ENCODE measurements around the gene ALX3. TPM values are rescaled to one million over a fixed set of nuclear protein-coding genes. Genes with fewer than 3 reads are reported as not detected.
A peak's percentile ranks its signal among the peaks of the same experiment; 100 is the strongest.

Gene ALX3
- total RNA-seq, 2 donors from 2014 or later: not detected

GRCh38 chr1:110057963-110058518 lies 12.4 kb downstream of the ALX3 start:
- Mint-ChIP-seq H3K9me3 (no peaks in the 10 kb centered on the region), H3K36me3 (ENCODE audit: insufficient read depth in 2 of 2) (peaks cover 1 to 15% of the 10 kb centered on the region in 2 donors), H3K27me3 (ENCODE audit: low read depth) (no peaks in the 10 kb centered on the region), H3K27ac (no peak overlapping the region), H3K4me1 (ENCODE audit: low read depth) (peaks cover 5% of the 10 kb centered on the region), H3K4me3 (no peak overlapping the region)
- ATAC-seq (replicated peaks in 1 of 2) (no peak), DNase-seq (no peak)

GRCh38 chr1:110056776-110057175 lies 13.7 kb downstream of the ALX3 start:
- peak overlapping the region; percentile 29 for H3K27ac Mint-ChIP-seq
- H3K9me3 Mint-ChIP-seq: no peaks in the 10 kb centered on the region
- H3K36me3 Mint-ChIP-seq (ENCODE audit: insufficient read depth in 2 of 2): peaks cover 4 to 22% of the 10 kb centered on the region in 2 donors
- DNase-seq (no peak), ATAC-seq (replicated peaks in 1 of 2) (peak in 1 of 2 donors; percentile 24)
- peaks cover 5% of the 10 kb centered on the region for H3K4me1 Mint-ChIP-seq (ENCODE audit: low read depth)
- H3K4me3 Mint-ChIP-seq: no peak overlapping the region
- H3K27me3 Mint-ChIP-seq (ENCODE audit: low read depth): no peaks in the 10 kb centered on the region

- Mint-ChIP-seq H3K36me3 (ENCODE audit: insufficient read depth in 2 of 2) (peaks cover 4 to 22% of the 10 kb centered on the region in 2 donors), H3K4me3 (no peak overlapping the region), H3K27me3 (ENCODE audit: low read depth) (no peaks in the 10 kb centered on the region), H3K9me3 (no peaks in the 10 kb centered on the region), H3K27ac (no peak overlapping the region), H3K4me1 (ENCODE audit: low read depth) (peaks cover 5% of the 10 kb centered on the region)
- no peak for ATAC-seq (replicated peaks in 1 of 2)
- DNase-seq: no peak
These were observed 14.2 kb downstream of the ALX3 start for GRCh38 chr1:110056285-110056683.

- Mint-ChIP-seq H3K4me3 (no peak overlapping the region), H3K27ac (no peak overlapping the region), H3K27me3 (ENCODE audit: low read depth) (no peaks in the 10 kb centered on the region), H3K36me3 (ENCODE audit: insufficient read depth in 2 of 2) (peaks cover 4 to 22% of the 10 kb centered on the region in 2 donors), H3K4me1 (ENCODE audit: low read depth) (peaks cover 5% of the 10 kb centered on the region), H3K9me3 (no peaks in the 10 kb centered on the region)
- ATAC-seq (replicated peaks in 1 of 2): no peak
- DNase-seq: no peak
These were observed 14.8 kb downstream of the ALX3 start for GRCh38 chr1:110055493-110056284.

GRCh38 chr1:110053552-110054428 lies 16.7 kb downstream of the ALX3 start:
- peak overlapping the region; percentile 49 for H3K27ac Mint-ChIP-seq
- H3K36me3 Mint-ChIP-seq (ENCODE audit: insufficient read depth in 2 of 2): peaks cover 4 to 22% of the 10 kb centered on the region in 2 donors
- H3K4me1 Mint-ChIP-seq (ENCODE audit: low read depth): peaks cover 5% of the 10 kb centered on the region
- H3K27me3 Mint-ChIP-seq (ENCODE audit: low read depth): no peaks in the 10 kb centered on the region
- peak; percentile 70 to 77 for ATAC-seq (replicated peaks in 1 of 2)
- H3K4me3 Mint-ChIP-seq: no peak overlapping the region
- peak; percentile 70 to 81 for DNase-seq
- no peaks in the 10 kb centered on the region for H3K9me3 Mint-ChIP-seq

- Mint-ChIP-seq H3K9me3 (no peaks in the 10 kb centered on the region), H3K27me3 (ENCODE audit: low read depth) (no peaks in the 10 kb centered on the region), H3K4me1 (ENCODE audit: low read depth) (peaks cover 5% of the 10 kb centered on the region), H3K27ac (no peak overlapping the region), H3K4me3 (no peak overlapping the region), H3K36me3 (ENCODE audit: insufficient read depth in 2 of 2) (peaks cover 5 to 25% of the 10 kb centered on the region in 2 donors)
- ATAC-seq (replicated peaks in 1 of 2) (no peak), DNase-seq (no peak)
These were observed 19.2 kb downstream of the ALX3 start for GRCh38 chr1:110051262-110051648.

- no peaks in the 10 kb centered on the region for H3K9me3 Mint-ChIP-seq
- no peak overlapping the region for H3K27ac Mint-ChIP-seq
- no peaks in the 10 kb centered on the region for H3K27me3 Mint-ChIP-seq (ENCODE audit: low read depth)
- no peak overlapping the region for H3K4me3 Mint-ChIP-seq
- ATAC-seq (replicated peaks in 1 of 2) (peak in 1 of 2 donors; percentile 20), DNase-seq (no peak)
- peaks cover 5 to 25% of the 10 kb centered on the region in 2 donors for H3K36me3 Mint-ChIP-seq (ENCODE audit: insufficient read depth in 2 of 2)
- peaks cover 5% of the 10 kb centered on the region for H3K4me1 Mint-ChIP-seq (ENCODE audit: low read depth)
These were observed 19.7 kb downstream of the ALX3 start for GRCh38 chr1:110050602-110051261.

GRCh38 chr1:110049801-110050601 lies 20.5 kb downstream of the ALX3 start:
- H3K27ac Mint-ChIP-seq: no peak overlapping the region

GRCh38 chr1:110048923-110049601 lies 21.4 kb downstream of the ALX3 start:
- Mint-ChIP-seq H3K36me3 (ENCODE audit: insufficient read depth in 2 of 2) (peaks cover 8 to 27% of the 10 kb centered on the region in 2 donors), H3K27ac (no peak overlapping the region), H3K9me3 (no peaks in the 10 kb centered on the region), H3K27me3 (ENCODE audit: low read depth) (no peaks in the 10 kb centered on the region), H3K4me3 (no peak overlapping the region), H3K4me1 (ENCODE audit: low read depth) (peaks cover 5% of the 10 kb centered on the region)
- no peak for DNase-seq
- ATAC-seq (replicated peaks in 1 of 2): no peak

More at GRCh38 chr1:110049801-110050601, 20.5 kb downstream of the ALX3 start:
- no peaks in the 10 kb centered on the region for H3K27me3 Mint-ChIP-seq (ENCODE audit: low read depth)
- peaks cover 5% of the 10 kb centered on the region for H3K4me1 Mint-ChIP-seq (ENCODE audit: low read depth)
- no peak for ATAC-seq (replicated peaks in 1 of 2)
- no peak for DNase-seq
- H3K9me3 Mint-ChIP-seq: no peaks in the 10 kb centered on the region
- peaks cover 8 to 27% of the 10 kb centered on the region in 2 donors for H3K36me3 Mint-ChIP-seq (ENCODE audit: insufficient read depth in 2 of 2)
- H3K4me3 Mint-ChIP-seq: no peak overlapping the region

GRCh38 chr1:110048240-110048639 lies 22.2 kb downstream of the ALX3 start:
- Mint-ChIP-seq H3K4me1 (ENCODE audit: low read depth) (no peaks in the 10 kb centered on the region), H3K36me3 (ENCODE audit: insufficient read depth in 2 of 2) (peaks cover 11 to 24% of the 10 kb centered on the region in 2 donors), H3K27ac (no peak overlapping the region), H3K4me3 (no peak overlapping the region), H3K27me3 (ENCODE audit: low read depth) (no peaks in the 10 kb centered on the region), H3K9me3 (no peaks in the 10 kb centered on the region)
- DNase-seq: no peak
- no peak for ATAC-seq (replicated peaks in 1 of 2)

GRCh38 chr1:110047463-110047862 lies 23.0 kb downstream of the ALX3 start:
- H3K36me3 Mint-ChIP-seq (ENCODE audit: insufficient read depth in 2 of 2): peaks cover 12 to 23% of the 10 kb centered on the region in 2 donors
- DNase-seq: no peak
- no peak overlapping the region for H3K27ac Mint-ChIP-seq
- no peaks in the 10 kb centered on the region for H3K9me3 Mint-ChIP-seq
- ATAC-seq (replicated peaks in 1 of 2): no peak
- no peak overlapping the region for H3K4me3 Mint-ChIP-seq
- H3K4me1 Mint-ChIP-seq (ENCODE audit: low read depth): no peaks in the 10 kb centered on the region
- no peaks in the 10 kb centered on the region for H3K27me3 Mint-ChIP-seq (ENCODE audit: low read depth)

GRCh38 chr1:110043016-110043415 lies 27.5 kb downstream of the ALX3 start:
- Mint-ChIP-seq H3K27ac (no peak overlapping the region), H3K36me3 (ENCODE audit: insufficient read depth in 2 of 2) (peaks cover 7 to 26% of the 10 kb centered on the region in 2 donors), H3K4me3 (no peak overlapping the region), H3K4me1 (ENCODE audit: low read depth) (peaks cover 12% of the 10 kb centered on the region), H3K27me3 (ENCODE audit: low read depth) (no peaks in the 10 kb centered on the region), H3K9me3 (no peaks in the 10 kb centered on the region)
- ATAC-seq (replicated peaks in 1 of 2) (no peak), DNase-seq (no peak)

Measured in activated T-cell treated with anti-CD3 and anti-CD28 coated beads, Interleukin-2, amount 50 U/mL, for 72 hours (primary cell).